B cell (primary cell): ENCODE measurements around the gene ANO2. TPM values are rescaled to one million over a fixed set of nuclear protein-coding genes. Genes with fewer than 3 reads are reported as not detected.

Experiments used
- ATAC-seq: fragments of 200-7000 bp; cut with Tn5 transposase; one replicate; pipeline ENCODE4 v1.10.0; 2021; ENCODE audit warnings: low read depth, mild to moderate bottlenecking, moderate number of reproducible peaks, moderate library complexity
- CTCF ChIA-PET: fragments of 350-600 bp; sonication (Branson Sonifier 250); formaldehyde crosslinking; loops from one replicate; lab custom pipeline; 2021; ENCODE audit warnings: antibody characterized with exemption, inconsistent platforms; lab: Charles Lee
- POLR2A ChIA-PET: fragments of 350-600 bp; sonication (Branson Sonifier 250); formaldehyde crosslinking; loops from one replicate; lab custom pipeline; 2021; ENCODE audit warnings: antibody characterized with exemption; lab: Charles Lee
- DNase-seq: peaks from one replicate; pipeline ENCODE4 v3.0.0; 2013
- H2AFZ ChIP-seq: 2 replicates; pipeline ENCODE4 v1.6.1; 2012; ENCODE audit warnings: mild to moderate bottlenecking, low read depth, low read length; ENCODE audit not compliant: insufficient read depth, poor library complexity, severe bottlenecking
- H3K27ac ChIP-seq, 2 donors: 1 replicate in 1 of 2; 2 replicates in 1 of 2; pipeline ENCODE4 v1.5.1; 2012 to 2013; ENCODE audit warnings: low read length in 2 of 2, mild to moderate bottlenecking in 2 of 2, moderate library complexity in 1 of 2
- H3K27me3 ChIP-seq, 4 experiments: fragments of 200-600 bp in 1 of 4; sonication (generic) in 1 of 4; replicated peaks in 1 of 4; 1 replicate in 2 of 4; 2 replicates in 2 of 4; pipeline versions ENCODE4 v1.6.1 to v1.7.0; 2013 to 2016; ENCODE audit warnings: low read length in 3 of 4, mild to moderate bottlenecking in 2 of 4, mixed read lengths in 1 of 4, moderate library complexity in 1 of 4; ENCODE audit not compliant: insufficient read depth in 4 of 4, control insufficient read depth in 3 of 4; ENCODE audit errors: control extremely low read depth in 1 of 4
- H3K36me3 ChIP-seq, 2 experiments: replicated peaks in 1 of 2; 1 replicate in 1 of 2; 2 replicates in 1 of 2; pipeline versions ENCODE4 v1.6.1 to v1.7.1; 2013; ENCODE audit warnings: low read length in 1 of 2; ENCODE audit not compliant: insufficient read depth in 2 of 2, control insufficient read depth in 1 of 2; ENCODE audit errors: control extremely low read depth in 1 of 2, extremely low read depth in 1 of 2
- H3K4me1 ChIP-seq, 2 donors: fragments of 200-600 bp in 1 of 2; sonication (generic) in 1 of 2; 1 replicate in 1 of 2; 2 replicates in 1 of 2; pipeline versions ENCODE4 v1.5.1 to v1.6.1; 2013 to 2017; ENCODE audit warnings: low read length in 2 of 2; ENCODE audit not compliant: control insufficient read depth in 2 of 2, insufficient read depth in 2 of 2
- H3K4me2 ChIP-seq: replicated peaks from 2 replicates; pipeline ENCODE3; 2012; ENCODE audit warnings: mild to moderate bottlenecking, low read depth, low read length; ENCODE audit not compliant: poor library complexity, severe bottlenecking
- H3K4me3 ChIP-seq, 5 experiments: fragments of 200-600 bp in 1 of 5; sonication (generic) in 1 of 5; 1 replicate in 3 of 5; 2 replicates in 2 of 5; pipeline versions ENCODE4 v1.5.1 to v1.7.0; 2011 to 2016; ENCODE audit warnings: low read length in 4 of 5, mild to moderate bottlenecking in 4 of 5, low read depth in 2 of 5, control low read depth in 1 of 5, moderate library complexity in 1 of 5; ENCODE audit not compliant: insufficient read depth in 1 of 5; ENCODE audit errors: control extremely low read depth in 1 of 5, extremely low read depth in 1 of 5
- H3K79me2 ChIP-seq: fragments of 200-600 bp; sonication (generic); one replicate; pipeline ENCODE4 v1.6.0; 2016; ENCODE audit warnings: low read length; ENCODE audit not compliant: control insufficient read depth, insufficient read depth
- H3K9ac ChIP-seq: fragments of 200-600 bp; sonication (generic); 2 replicates; pipeline ENCODE4 v1.6.1; 2017; ENCODE audit warnings: mild to moderate bottlenecking, low read length, moderate library complexity
- H3K9me3 ChIP-seq, 3 donors: one replicate each; pipeline versions ENCODE4 v1.6.1 to v1.7.1; 2013; ENCODE audit warnings: low read length in 2 of 3; ENCODE audit not compliant: control insufficient read depth in 2 of 3, insufficient read depth in 1 of 3; ENCODE audit errors: control extremely low read depth in 1 of 3
- H4K20me1 ChIP-seq: 2 replicates; pipeline ENCODE4 v1.6.0; 2012; ENCODE audit warnings: mild to moderate bottlenecking, low read length; ENCODE audit not compliant: insufficient read depth, control insufficient read depth, poor library complexity, severe bottlenecking
- H3K27ac Mint-ChIP-seq: one replicate; pipeline ENCODE4 v1.8.0; 2021; ENCODE audit warnings: mixed read lengths
- H3K27me3 Mint-ChIP-seq: one replicate; pipeline ENCODE4 v1.8.0; 2021; ENCODE audit warnings: mixed read lengths
- H3K4me1 Mint-ChIP-seq: one replicate; pipeline ENCODE4 v1.8.0; 2021; ENCODE audit warnings: mixed read lengths
- H3K4me3 Mint-ChIP-seq: one replicate; pipeline ENCODE4 v1.8.0; 2021; ENCODE audit warnings: mixed read lengths
- H3K9me3 Mint-ChIP-seq: one replicate; pipeline ENCODE4 v1.8.0; 2022; ENCODE audit warnings: mixed read lengths; ENCODE audit not compliant: insufficient read depth
- EZH2 ChIP-seq: IDR thresholded peaks from 2 replicates; pipeline ENCODE4 v1.6.1; 2012; ENCODE audit warnings: borderline replicate concordance, low read depth, mild to moderate bottlenecking, moderate library complexity, low read length; ENCODE audit not compliant: insufficient read depth, poor library complexity, severe bottlenecking
- WGBS: methylation state at CpG from one replicate; pipeline ENCODE4 v1.1.5; 2013; ENCODE audit warnings: missing lambda C conversion rate; ENCODE audit not compliant: insufficient coverage; 5-methylcytosine and 5-hydroxymethylcytosine counted together
- intact Hi-C: fragments of 100-400 bp; cut with micrococcal nuclease; formaldehyde crosslinking; loops from one replicate; pipeline ENCODE4 v1.10.0; 2022
- polyA plus RNA-seq: library from polyadenylated mRNA; depleted of rRNA; stranded (reverse); fragments of >200 nt; gene quantifications from 2 replicates; pipeline ENCODE4 v1.2.3, GENCODE V29; 2012
- total RNA-seq, 2 donors: library from RNA; stranded (reverse); fragments of 120-200 nt in 1 of 2; gene quantifications; 1 replicate in 1 of 2; 2 replicates in 1 of 2; pipeline versions ENCODE4 v1.2.3 to v1.2.4, GENCODE V29; 2013 to 2022
- TF ChIP-seq, protein P1 (sequence below): fragments of 200-600 bp; IDR thresholded peaks from one replicate; pipeline ENCODE4 v1.8.0; 2022; ENCODE audit warnings: antibody characterized with exemption, mild to moderate bottlenecking

The ANO2 gene
- total and polyA plus RNA-seq, 2 donors (not counting 1 experiment from before 2014, with no cell fraction given) = not detected

DNA sequence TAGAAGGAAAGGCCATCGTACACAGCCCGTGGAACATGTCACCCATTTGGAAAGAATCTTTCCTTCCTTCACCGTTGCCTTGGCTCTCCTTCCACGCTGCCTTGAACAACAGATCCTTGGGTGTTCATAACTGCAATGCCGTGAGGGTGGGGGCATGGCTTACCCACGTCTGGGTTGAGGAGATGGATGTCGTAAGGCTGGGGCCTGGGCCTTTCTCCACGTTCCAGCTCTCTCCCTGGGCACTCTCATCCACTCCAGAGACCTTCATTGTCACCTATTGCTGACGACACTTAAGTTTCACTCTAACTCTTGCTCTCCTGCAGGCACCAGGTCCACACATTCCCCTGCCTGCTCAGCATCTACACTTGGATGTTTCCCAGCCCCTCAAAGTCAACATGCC lies 19.4 kb downstream of the ANO2 start:
- Mint-ChIP-seq H3K27ac (no peak overlapping the region), H3K4me3 (no peak overlapping the region), H3K9me3 (peaks cover 2% of the 10 kb centered on the region), H3K4me1 (no peaks in the 10 kb centered on the region), H3K27me3 (peaks cover 10% of the 10 kb centered on the region)
- Histone ChIP-seq H3K27ac (no peak overlapping the region), H3K9me3 (peaks cover 0 to 5% (median 0%) of the 10 kb centered on the region in 3 donors), H3K4me3 (no peak overlapping the region), H3K27me3 (peaks cover 0 to 9% (median 0%) of the 10 kb centered on the region in 4 experiments), H4K20me1 (no peaks in the 10 kb centered on the region), H3K4me1 (no peaks in the 10 kb centered on the region), H3K79me2 (no peaks in the 10 kb centered on the region), H3K4me2 (no peak overlapping the region), H3K36me3 (no peaks in the 10 kb centered on the region), H2AFZ (no peak overlapping the region), H3K9ac (no peak overlapping the region)
- CTCF ChIA-PET = no interaction called here
- POLR2A ChIA-PET = no interaction called here
- TF ChIP-seq, protein P1, sequence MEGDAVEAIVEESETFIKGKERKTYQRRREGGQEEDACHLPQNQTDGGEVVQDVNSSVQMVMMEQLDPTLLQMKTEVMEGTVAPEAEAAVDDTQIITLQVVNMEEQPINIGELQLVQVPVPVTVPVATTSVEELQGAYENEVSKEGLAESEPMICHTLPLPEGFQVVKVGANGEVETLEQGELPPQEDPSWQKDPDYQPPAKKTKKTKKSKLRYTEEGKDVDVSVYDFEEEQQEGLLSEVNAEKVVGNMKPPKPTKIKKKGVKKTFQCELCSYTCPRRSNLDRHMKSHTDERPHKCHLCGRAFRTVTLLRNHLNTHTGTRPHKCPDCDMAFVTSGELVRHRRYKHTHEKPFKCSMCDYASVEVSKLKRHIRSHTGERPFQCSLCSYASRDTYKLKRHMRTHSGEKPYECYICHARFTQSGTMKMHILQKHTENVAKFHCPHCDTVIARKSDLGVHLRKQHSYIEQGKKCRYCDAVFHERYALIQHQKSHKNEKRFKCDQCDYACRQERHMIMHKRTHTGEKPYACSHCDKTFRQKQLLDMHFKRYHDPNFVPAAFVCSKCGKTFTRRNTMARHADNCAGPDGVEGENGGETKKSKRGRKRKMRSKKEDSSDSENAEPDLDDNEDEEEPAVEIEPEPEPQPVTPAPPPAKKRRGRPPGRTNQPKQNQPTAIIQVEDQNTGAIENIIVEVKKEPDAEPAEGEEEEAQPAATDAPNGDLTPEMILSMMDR = no peak
- no peak for TF ChIP-seq EZH2
- 90% methylated on average over 3 of the region's 9 CpGs for WGBS
- DNase-seq (no peak), ATAC-seq (no peak)
- intact Hi-C loops = no loop called here

DNA sequence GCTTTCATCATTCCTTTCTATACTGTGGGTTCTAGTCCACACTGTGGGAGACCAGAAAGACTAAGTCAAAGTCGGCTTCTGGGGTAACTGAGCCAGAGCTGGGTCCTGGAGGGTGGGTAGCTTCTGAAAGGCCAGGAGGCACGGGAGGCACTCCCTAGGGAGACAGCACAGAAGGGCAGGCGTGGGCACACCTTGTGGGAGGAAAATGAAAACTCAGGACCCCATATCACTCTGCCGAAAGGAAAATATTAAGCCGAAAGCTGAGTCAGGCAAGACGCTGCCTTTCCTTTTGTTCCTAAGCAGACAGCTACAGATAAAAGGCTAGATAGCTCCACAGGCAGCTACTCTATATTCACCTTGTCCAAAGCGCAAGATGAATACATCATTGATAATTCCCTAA lies 20.7 kb downstream of the ANO2 start:
- H3K27me3 Mint-ChIP-seq = peaks cover 10% of the 10 kb centered on the region
- H3K9me3 ChIP-seq = peaks cover 0 to 5% (median 0%) of the 10 kb centered on the region in 3 donors
- WGBS = 83% methylated on average over 6 of the region's 7 CpGs
- no peak overlapping the region for H3K9ac ChIP-seq
- intact Hi-C loops = no loop called here
- H3K4me3 Mint-ChIP-seq = no peak overlapping the region
- H3K4me3 ChIP-seq = no peak overlapping the region
- H2AFZ ChIP-seq = no peak overlapping the region
- H3K4me2 ChIP-seq = no peak overlapping the region
- no peaks in the 10 kb centered on the region for H3K4me1 ChIP-seq
- ChIA-PET CTCF (no interaction called here), POLR2A (no interaction called here)
- no peaks in the 10 kb centered on the region for H3K9me3 Mint-ChIP-seq
- H3K36me3 ChIP-seq = no peaks in the 10 kb centered on the region
- H4K20me1 ChIP-seq = no peaks in the 10 kb centered on the region
- no peaks in the 10 kb centered on the region for H3K4me1 Mint-ChIP-seq
- peaks cover 0 to 6% (median 0%) of the 10 kb centered on the region in 4 experiments for H3K27me3 ChIP-seq
- ATAC-seq = no peak
- no peak overlapping the region for H3K27ac ChIP-seq
- no peak overlapping the region for H3K27ac Mint-ChIP-seq
- no peak for TF ChIP-seq EZH2
- TF ChIP-seq, protein P1 = no peak
- DNase-seq = no peak
- H3K79me2 ChIP-seq = no peaks in the 10 kb centered on the region
